BLaER1 (cell line): ENCODE results near the gene DAPK2.

Source experiments
- H3K27ac ChIP-seq: shearing (Covaris generic); formaldehyde crosslinking; 2 replicates; pipeline ENCODE4 v1.8.1; 2022
- H3K27me3 ChIP-seq: shearing (Covaris generic); formaldehyde crosslinking; 2 replicates; pipeline ENCODE4 v1.8.1; 2022
- H3K36me3 ChIP-seq: shearing (Covaris generic); formaldehyde crosslinking; 2 replicates; pipeline ENCODE4 v1.8.1; 2022
- H3K4me1 ChIP-seq: shearing (Covaris generic); formaldehyde crosslinking; 2 replicates; pipeline ENCODE4 v1.8.1; 2022
- H3K4me2 ChIP-seq: shearing (Covaris generic); formaldehyde crosslinking; 2 replicates; pipeline ENCODE4 v1.8.1; 2022
- H3K4me3 ChIP-seq: shearing (Covaris generic); formaldehyde crosslinking; 2 replicates; pipeline ENCODE4 v1.8.1; 2022
- H3K9ac ChIP-seq: shearing (Covaris generic); formaldehyde crosslinking; 2 replicates; pipeline ENCODE4 v1.8.1; 2022
- H3K9me3 ChIP-seq: shearing (Covaris generic); formaldehyde crosslinking; 2 replicates; pipeline ENCODE4 v1.8.1; 2022
- H4K20me1 ChIP-seq: shearing (Covaris generic); formaldehyde crosslinking; 2 replicates; pipeline ENCODE4 v1.8.1; 2022
- Cebpa-rat ChIP-seq: shearing (Covaris generic); IDR thresholded peaks from 2 replicates; pipeline ENCODE4 v1.8.1; 2022

The DAPK2 gene

DNA sequence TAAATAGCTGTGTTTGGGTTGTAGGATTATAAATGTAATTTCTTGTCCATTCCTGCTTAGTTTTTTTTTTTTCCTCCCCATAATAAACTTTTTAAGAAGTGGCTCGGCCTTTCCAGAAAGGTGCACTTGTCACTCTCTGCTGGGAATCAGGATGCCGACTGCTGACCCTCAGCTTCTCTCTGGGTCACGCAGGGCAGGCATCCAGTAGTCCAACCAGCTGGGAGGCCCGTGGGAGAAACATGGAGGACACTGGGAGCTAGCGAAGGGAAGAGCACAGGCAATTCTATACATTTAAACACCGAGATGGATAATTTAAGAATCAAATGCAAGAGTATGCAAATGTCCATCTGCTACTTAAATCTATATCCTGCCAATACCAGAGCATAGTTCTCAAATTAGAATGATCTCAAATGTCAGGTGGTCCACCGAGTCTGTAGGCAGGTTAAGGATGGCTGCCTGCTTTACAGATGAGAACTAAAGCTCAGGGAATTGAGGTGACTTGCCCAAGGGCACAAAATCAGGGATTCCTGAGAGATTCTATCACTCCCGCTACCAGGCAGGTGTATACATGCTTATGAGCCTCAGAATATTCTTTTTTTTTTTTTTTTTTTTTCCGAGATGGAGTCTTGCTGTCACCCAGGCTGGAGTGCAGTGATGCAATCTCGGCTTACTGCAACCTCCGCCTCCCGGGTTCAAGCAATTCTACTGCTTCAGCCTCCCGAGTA, 64.5 kb downstream of the DAPK2 start:
- no peaks in the 10 kb centered on the region for H3K9me3 ChIP-seq
- H3K27me3 ChIP-seq, result no peaks in the 10 kb centered on the region
- TF ChIP-seq Cebpa-rat, result no peak
- no peak overlapping the region for H3K9ac ChIP-seq
- no peaks in the 10 kb centered on the region for H4K20me1 ChIP-seq
- no peak overlapping the region for H3K4me3 ChIP-seq
- no peak overlapping the region for H3K27ac ChIP-seq
- H3K4me2 ChIP-seq, result no peak overlapping the region
- no peaks in the 10 kb centered on the region for H3K36me3 ChIP-seq
- peaks cover 18% of the 10 kb centered on the region for H3K4me1 ChIP-seq

DNA sequence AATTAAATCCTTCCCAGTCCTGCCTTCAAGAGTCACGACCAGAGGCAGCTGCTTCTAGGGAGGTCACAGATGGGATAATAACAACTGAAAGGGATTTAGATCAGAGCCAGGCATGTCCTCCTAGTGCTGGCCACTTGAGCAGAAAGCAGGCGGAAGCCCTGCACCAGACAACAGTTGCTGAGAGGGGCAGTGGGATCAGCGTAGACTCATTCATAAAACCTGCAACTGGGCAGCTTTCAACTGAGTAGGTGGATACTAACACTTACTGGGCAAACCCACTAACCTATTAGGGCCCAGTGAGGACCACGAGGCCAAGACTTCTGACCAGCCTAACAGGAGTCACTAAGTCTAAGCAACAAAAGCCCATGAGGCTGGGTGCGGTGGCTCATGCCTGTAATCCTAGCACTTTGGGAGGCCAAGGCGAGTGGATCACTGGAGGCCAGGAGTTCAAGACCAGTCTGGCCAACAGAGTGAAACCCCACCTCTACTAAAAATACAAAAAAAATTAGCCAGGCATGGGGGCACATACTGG, 67.0 kb downstream of the DAPK2 start:
- no peak for TF ChIP-seq Cebpa-rat
- Histone ChIP-seq H3K36me3 (no peaks in the 10 kb centered on the region), H3K27ac (no peak overlapping the region), H3K4me2 (no peak overlapping the region), H3K4me1 (peaks cover 12% of the 10 kb centered on the region), H3K27me3 (no peaks in the 10 kb centered on the region), H4K20me1 (no peaks in the 10 kb centered on the region), H3K9ac (no peak overlapping the region), H3K4me3 (no peak overlapping the region), H3K9me3 (no peaks in the 10 kb centered on the region)

- Histone ChIP-seq H3K4me2 (no peak overlapping the region), H3K27me3 (no peaks in the 10 kb centered on the region), H3K27ac (no peak overlapping the region), H4K20me1 (no peaks in the 10 kb centered on the region), H3K9ac (no peak overlapping the region), H3K36me3 (no peaks in the 10 kb centered on the region), H3K4me3 (no peak overlapping the region), H3K9me3 (no peaks in the 10 kb centered on the region), H3K4me1 (peaks cover 17% of the 10 kb centered on the region)
- TF ChIP-seq Cebpa-rat, result no peak
These were observed 67.6 kb downstream of the DAPK2 start for GRCh38 chr15:63978511-63979261.

DNA sequence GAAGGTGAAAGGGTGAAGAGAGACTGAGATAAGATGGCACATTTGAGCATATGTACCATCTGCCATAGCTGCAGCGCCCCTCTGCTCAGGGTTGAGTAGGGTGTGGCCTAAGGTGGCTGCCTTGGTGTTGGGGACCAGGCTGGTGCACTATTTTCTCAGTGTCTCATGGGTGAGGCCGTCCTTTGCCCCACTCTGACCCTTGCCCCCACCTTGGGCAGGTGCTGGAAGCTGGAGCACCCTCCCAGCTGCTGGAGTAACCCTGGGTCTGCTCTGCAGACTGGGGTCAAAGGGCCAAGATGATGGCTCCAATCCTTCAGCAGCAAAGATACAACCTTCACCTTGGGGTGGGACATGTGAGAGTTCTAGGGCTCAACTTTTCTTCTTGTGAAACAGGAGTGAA, 69.2 kb downstream of the DAPK2 start:
- no peaks in the 10 kb centered on the region for H3K36me3 ChIP-seq
- H4K20me1 ChIP-seq, result no peaks in the 10 kb centered on the region
- H3K27me3 ChIP-seq, result no peaks in the 10 kb centered on the region
- H3K9ac ChIP-seq, result no peak overlapping the region
- H3K4me1 ChIP-seq, result peaks cover 7% of the 10 kb centered on the region; the same call in 1 of the 2 replicates
- TF ChIP-seq Cebpa-rat, result no peak
- H3K4me2 ChIP-seq, result no peak overlapping the region
- no peak overlapping the region for H3K27ac ChIP-seq
- no peaks in the 10 kb centered on the region for H3K9me3 ChIP-seq
- no peak overlapping the region for H3K4me3 ChIP-seq

GRCh38 chr15:63974021-63974420, 72.3 kb downstream of the DAPK2 start:
- no peaks in the 10 kb centered on the region for H3K9me3 ChIP-seq
- no peak overlapping the region for H3K9ac ChIP-seq
- H3K4me1 ChIP-seq, result peaks cover 27% of the 10 kb centered on the region; the same call in 1 of the 2 replicates
- H3K27me3 ChIP-seq, result no peaks in the 10 kb centered on the region
- H3K36me3 ChIP-seq, result no peaks in the 10 kb centered on the region
- TF ChIP-seq Cebpa-rat, result no peak
- H3K4me3 ChIP-seq, result no peak overlapping the region
- H4K20me1 ChIP-seq, result no peaks in the 10 kb centered on the region
- no peak overlapping the region for H3K27ac ChIP-seq
- H3K4me2 ChIP-seq, result no peak overlapping the region

DNA sequence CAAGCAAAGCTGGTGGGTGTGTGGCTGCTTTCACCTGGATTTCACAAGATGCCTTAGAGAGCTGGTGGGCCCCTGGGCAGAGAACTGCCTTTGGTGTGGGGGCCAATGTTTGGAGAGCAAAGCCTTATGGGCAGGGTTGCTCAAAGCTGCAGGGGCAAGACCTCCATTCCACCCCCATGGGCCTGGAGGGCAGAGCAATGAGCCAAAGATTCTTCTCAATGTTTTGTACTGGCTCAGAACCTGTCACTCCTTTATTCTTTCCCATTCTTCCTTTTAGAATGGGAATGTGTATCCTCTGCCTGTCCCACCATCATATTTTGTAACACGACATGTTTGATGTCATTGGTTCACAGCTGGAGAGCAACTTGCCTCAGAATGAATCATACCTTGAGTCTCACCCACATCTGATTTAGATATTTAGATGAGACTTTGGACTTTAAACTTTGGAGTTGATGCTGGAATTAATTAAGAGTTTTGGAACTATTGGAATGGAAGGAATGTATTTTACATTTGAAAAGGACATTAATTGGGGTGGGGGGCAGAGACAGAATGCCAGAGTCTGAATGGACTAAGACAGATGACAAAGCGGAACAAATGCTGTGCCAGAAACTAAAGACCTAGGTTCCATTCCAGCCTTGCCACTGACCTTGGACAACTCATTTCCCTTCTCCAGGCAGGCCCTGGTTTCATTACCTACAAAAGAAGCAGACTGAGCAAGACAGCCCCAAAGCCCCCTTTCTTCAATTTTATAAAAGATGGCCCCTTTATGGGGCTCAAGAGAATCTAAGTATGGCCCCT, 72.9 kb downstream of the DAPK2 start:
- no peak overlapping the region for H3K4me2 ChIP-seq
- H3K36me3 ChIP-seq, result no peaks in the 10 kb centered on the region
- H3K9ac ChIP-seq, result no peak overlapping the region
- H3K9me3 ChIP-seq, result no peaks in the 10 kb centered on the region
- peaks cover 27% of the 10 kb centered on the region; the same call in 1 of the 2 replicates for H3K4me1 ChIP-seq
- no peaks in the 10 kb centered on the region for H3K27me3 ChIP-seq
- TF ChIP-seq Cebpa-rat, result no peak
- no peak overlapping the region for H3K27ac ChIP-seq
- no peak overlapping the region for H3K4me3 ChIP-seq
- no peaks in the 10 kb centered on the region for H4K20me1 ChIP-seq

- Histone ChIP-seq H3K4me2 (no peak overlapping the region), H3K27ac (no peak overlapping the region), H3K9ac (no peak overlapping the region), H3K9me3 (no peaks in the 10 kb centered on the region), H3K4me1 (peaks cover 27% of the 10 kb centered on the region; the same call in 1 of the 2 replicates), H3K4me3 (no peak overlapping the region), H3K36me3 (no peaks in the 10 kb centered on the region), H4K20me1 (no peaks in the 10 kb centered on the region), H3K27me3 (no peaks in the 10 kb centered on the region)
- TF ChIP-seq Cebpa-rat, result no peak
These were observed 73.5 kb downstream of the DAPK2 start for GRCh38 chr15:63972801-63973200.

DNA sequence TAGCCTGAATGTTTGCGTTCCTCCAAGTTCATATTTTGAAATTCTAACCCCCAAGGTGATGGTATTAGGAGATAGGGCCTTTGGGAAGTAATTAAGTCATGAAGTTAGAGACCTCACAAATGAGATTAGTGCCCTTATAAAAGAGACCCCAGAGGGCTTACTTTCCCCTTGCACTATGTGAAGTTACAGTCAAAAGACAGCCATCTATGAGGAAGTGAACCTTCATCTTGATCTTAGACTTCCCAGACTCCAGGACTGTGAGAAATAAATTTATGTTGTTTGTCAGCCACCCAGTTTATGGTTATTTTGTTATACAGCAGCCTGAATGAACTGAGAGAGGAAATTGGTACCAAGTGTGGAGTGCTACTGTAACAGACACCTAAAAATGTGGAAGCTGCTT, 74.4 kb downstream of the DAPK2 start:
- Histone ChIP-seq H3K27me3 (no peaks in the 10 kb centered on the region), H3K9ac (no peak overlapping the region), H3K9me3 (no peaks in the 10 kb centered on the region), H3K4me1 (peaks cover 27% of the 10 kb centered on the region; the same call in 1 of the 2 replicates), H4K20me1 (no peaks in the 10 kb centered on the region), H3K27ac (no peak overlapping the region), H3K4me2 (no peak overlapping the region), H3K36me3 (no peaks in the 10 kb centered on the region), H3K4me3 (no peak overlapping the region)
- no peak for TF ChIP-seq Cebpa-rat

DNA sequence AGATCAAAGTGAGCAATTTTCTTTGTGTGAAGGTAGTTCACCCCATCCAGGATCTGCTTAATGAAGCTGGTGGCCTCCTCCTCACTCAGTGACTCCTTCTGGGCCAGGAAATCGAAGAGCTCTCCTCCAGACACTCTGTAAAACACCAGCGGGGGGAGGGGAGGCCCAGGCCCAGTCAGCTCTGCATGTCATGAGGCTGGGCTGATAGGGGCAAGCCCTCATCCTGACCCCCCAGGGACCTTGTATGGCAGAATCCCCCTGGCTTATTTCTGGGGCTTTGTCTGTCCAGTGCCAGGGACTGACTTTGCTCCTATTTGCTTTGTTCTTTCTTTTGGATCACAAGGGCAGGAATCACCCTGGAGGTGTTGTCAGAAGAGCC, 74.9 kb downstream of the DAPK2 start:
- H3K4me1 ChIP-seq, result peaks cover 27% of the 10 kb centered on the region; the same call in 1 of the 2 replicates
- H4K20me1 ChIP-seq, result no peaks in the 10 kb centered on the region
- H3K4me3 ChIP-seq, result no peak overlapping the region
- H3K9me3 ChIP-seq, result no peaks in the 10 kb centered on the region
- H3K27me3 ChIP-seq, result no peaks in the 10 kb centered on the region
- no peaks in the 10 kb centered on the region for H3K36me3 ChIP-seq
- no peak overlapping the region for H3K9ac ChIP-seq
- no peak overlapping the region for H3K4me2 ChIP-seq
- no peak for TF ChIP-seq Cebpa-rat
- no peak overlapping the region for H3K27ac ChIP-seq
